Lower leg skin (tissue), 4 donors: Measurements from ENCODE around the gene NANOS3. TPM values are rescaled to one million over a fixed set of nuclear protein-coding genes. Genes with fewer than 3 reads are reported as not detected.
A peak's percentile ranks its signal among the peaks of the same experiment; 100 is the strongest.

Experiments used
- DNase-seq, 2 donors: peaks; one replicate each; pipeline ENCODE4 v3.0.0-alpha.2; 2019; ENCODE audit warnings: low spot score in 2 of 2
- H3K4me3 ChIP-seq: fragments of 200-600 bp; sonication (generic); 2 replicates; pipeline ENCODE4 v1.5.1; 2017; ENCODE audit warnings: mild to moderate bottlenecking, low read depth; ENCODE audit not compliant: poor library complexity, severe bottlenecking
- CTCF ChIP-seq, 3 donors: fragments of 450-650 bp; IDR thresholded peaks; one replicate each; pipeline ENCODE4 v1.5.1; 2016; ENCODE audit warnings: antibody characterized with exemption in 3 of 3, mild to moderate bottlenecking in 3 of 3, moderate library complexity in 2 of 3
- POLR2A ChIP-seq, 2 donors: fragments of 450-650 bp; IDR thresholded peaks; one replicate each; pipeline ENCODE4 v1.6.1; 2016 to 2017; ENCODE audit warnings: antibody characterized with exemption in 2 of 2, mild to moderate bottlenecking in 1 of 2, moderate library complexity in 1 of 2
- WGBS, 2 donors: methylation state at CpG; one replicate each; pipeline ENCODE4 v1.1.5; 2018; 5-methylcytosine and 5-hydroxymethylcytosine counted together
- intact Hi-C: fragments of 100-400 bp; cut with DNase I; formaldehyde crosslinking; loops from one replicate; pipeline ENCODE4 v1.15.0; 2023; ENCODE audit warnings: low total_unique reads
- total RNA-seq, 4 donors: library from RNA; depleted of rRNA; stranded (reverse); fragments of >200 nt; gene quantifications; one replicate each; pipeline ENCODE4 v1.1.0, GENCODE V29; 2016

The NANOS3 gene
- total RNA-seq, 4 donors from 2014 or later = not detected

GRCh38 chr19:13842291-13843103, 34.4 kb upstream of the NANOS3 start:
- peak overlapping the region; percentile 92 for H3K4me3 ChIP-seq
- WGBS, 2 donors = 0 to 1% methylated on average over 19 to 40 of the region's 95 CpGs
- intact Hi-C loops = no loop called here
- no peak for TF ChIP-seq CTCF (IDR thresholded peaks at IDR 0.05)
- peak in 1 of 2 donors; percentile 56 for TF ChIP-seq POLR2A (IDR thresholded peaks at IDR 0.05)
- peak; percentile 85 to 97 for DNase-seq

- peak; percentile 77 to 95 for DNase-seq
- TF ChIP-seq POLR2A (IDR thresholded peaks at IDR 0.05) (no peak), CTCF (IDR thresholded peaks at IDR 0.05) (no peak)
- WGBS, 2 donors = 3 to 10% methylated on average over 15 to 22 of the region's 24 CpGs
- intact Hi-C loops = no loop called here
- peak overlapping the region; percentile 37 for H3K4me3 ChIP-seq
Observed at GRCh38 chr19:13843104-13843921, 33.6 kb upstream of the NANOS3 start.

GRCh38 chr19:13844130-13844631, 32.8 kb upstream of the NANOS3 start:
- 40 to 56% methylated on average over 6 to 7 of the region's 7 CpGs for WGBS, 2 donors
- DNase-seq = peak in 1 of 2 donors; percentile 90
- intact Hi-C loops = no loop called here
- no peak for TF ChIP-seq POLR2A (IDR thresholded peaks at IDR 0.05)
- H3K4me3 ChIP-seq = no peak overlapping the region

GRCh38 chr19:13846557-13847406, 30.2 kb upstream of the NANOS3 start:
- WGBS, 2 donors = 2% methylated on average over 5 to 18 of the region's 23 CpGs

More at GRCh38 chr19:13846557-13847406, 30.2 kb upstream of the NANOS3 start:
- H3K4me3 ChIP-seq = no peak overlapping the region
- peak; percentile 90 to 98 for DNase-seq
- intact Hi-C loops = no loop called here
- TF ChIP-seq CTCF (IDR thresholded peaks at IDR 0.05) = peak in 1 of 3 donors; percentile 27
- TF ChIP-seq POLR2A (IDR thresholded peaks at IDR 0.05) = peak in 1 of 2 donors; percentile 27
